ENCODE results near the gene EBF4. TPM values are rescaled to one million over a fixed set of nuclear protein-coding genes. Genes with fewer than 3 reads are reported as not detected.
A peak's percentile ranks its signal among the peaks of the same experiment; 100 is the strongest.

The EBF4 gene
- 10 to 100 TPM in 1 of 6 experiments, 1 to 10 TPM in 5; 2.8 to 16.6 (median 6.2) TPM for total RNA-seq
- long read RNA-seq: 0 reads

GRCh38 chr20:2692036-2692885, at the start of gene EBF4:
TSS of gene EBF4 (plus strand) at chr20:2692780. CDS start at chr20:2693646, 866 bp downstream.
- DNase-seq (peak in 1 of 3 donors; percentile 55), ATAC-seq (peak; percentile 29 to 56 (median 45))
- Histone ChIP-seq H3K27me3 (peaks cover 0 to 16% of the 10 kb centered on the region in 2 donors), H3K36me3 (no peaks in the 10 kb centered on the region), H3K9me3 (no peaks in the 10 kb centered on the region), H3K4me3 (peak within 1 kb of the TSS; percentile 33 to 47 (median 34)), H3K27ac (peak within 1 kb of the TSS in 2 of 3 donors; percentile 15 to 33), H3K4me1 (peaks cover 0 to 5% (median 0%) of the 10 kb centered on the region in 4 donors)
- TF ChIP-seq CTCF (IDR thresholded peaks at IDR 0.05) (no peak), POLR2A (IDR thresholded peaks at IDR 0.05) (no peak)
- intact Hi-C loops (cut with DNase I): no loop called here
- WGBS (ENCODE audit: insufficient coverage, low coverage, low lambda C conversion rate, missing lambda C conversion rate): 8% methylated on average over 20 of the region's 106 CpGs

- ATAC-seq: no peak
- Histone ChIP-seq H3K27ac (no peak overlapping the region), H3K27me3 (no peaks in the 10 kb centered on the region), H3K9me3 (no peaks in the 10 kb centered on the region), H3K36me3 (no peaks in the 10 kb centered on the region), H3K4me1 (no peaks in the 10 kb centered on the region), H3K4me3 (no peak overlapping the region)
- DNase-seq: no peak
- 80% methylated on average over 1 of the region's 1 CpG for WGBS (ENCODE audit: insufficient coverage, low coverage, low lambda C conversion rate, missing lambda C conversion rate)
- TF ChIP-seq POLR2A (IDR thresholded peaks at IDR 0.05) (no peak), CTCF (IDR thresholded peaks at IDR 0.05) (no peak)
- intact Hi-C loops (cut with DNase I): loop anchor here in 1 of 2 donors (10.0 kb wide), 1 partner anchor 109 kb away; the partner anchor contains the start of gene TMC2
Observed at GRCh38 chr20:2643708-2644107, 48.9 kb upstream of the EBF4 start.

GRCh38 chr20:2651772-2652723, 40.5 kb upstream of the EBF4 start, which contains the start of gene NOP56:
TSS of gene NOP56 (plus strand) at chr20:2652632. CDS start at chr20:2652661, 29 bp downstream.
- intact Hi-C loops (cut with DNase I): no loop called here
- H3K36me3 ChIP-seq: peaks cover 9 to 31% (median 23%) of the 10 kb centered on the region in 4 donors
- H3K4me3 ChIP-seq: peak within 1 kb of the TSS; percentile 91 to 99 (median 92)
- WGBS (ENCODE audit: insufficient coverage, low coverage, low lambda C conversion rate, missing lambda C conversion rate): under 1% methylated on average over 47 of the region's 101 CpGs
- peaks cover 0 to 17% (median 5%) of the 10 kb centered on the region in 4 donors for H3K4me1 ChIP-seq
- no peaks in the 10 kb centered on the region for H3K27me3 ChIP-seq
- H3K9me3 ChIP-seq: no peaks in the 10 kb centered on the region
- ATAC-seq (peak; percentile 97 to 99 (median 98)), DNase-seq (peak; percentile 92 to 93 (median 92))
- H3K27ac ChIP-seq: peak within 1 kb of the TSS; percentile 69 to 77 (median 72)
- TF ChIP-seq POLR2A (IDR thresholded peaks at IDR 0.05) (peak; percentile 94), CTCF (IDR thresholded peaks at IDR 0.05) (no peak)

Data from right lobe of liver (tissue), 6 donors.